ENCODE data around the gene SLC31A1. TPM values are rescaled to one million over a fixed set of nuclear protein-coding genes. Genes with fewer than 3 reads are reported as not detected.

SLC31A1 gene
- total RNA-seq, 1 donor from 2014 or later = 22.6 TPM

DNA sequence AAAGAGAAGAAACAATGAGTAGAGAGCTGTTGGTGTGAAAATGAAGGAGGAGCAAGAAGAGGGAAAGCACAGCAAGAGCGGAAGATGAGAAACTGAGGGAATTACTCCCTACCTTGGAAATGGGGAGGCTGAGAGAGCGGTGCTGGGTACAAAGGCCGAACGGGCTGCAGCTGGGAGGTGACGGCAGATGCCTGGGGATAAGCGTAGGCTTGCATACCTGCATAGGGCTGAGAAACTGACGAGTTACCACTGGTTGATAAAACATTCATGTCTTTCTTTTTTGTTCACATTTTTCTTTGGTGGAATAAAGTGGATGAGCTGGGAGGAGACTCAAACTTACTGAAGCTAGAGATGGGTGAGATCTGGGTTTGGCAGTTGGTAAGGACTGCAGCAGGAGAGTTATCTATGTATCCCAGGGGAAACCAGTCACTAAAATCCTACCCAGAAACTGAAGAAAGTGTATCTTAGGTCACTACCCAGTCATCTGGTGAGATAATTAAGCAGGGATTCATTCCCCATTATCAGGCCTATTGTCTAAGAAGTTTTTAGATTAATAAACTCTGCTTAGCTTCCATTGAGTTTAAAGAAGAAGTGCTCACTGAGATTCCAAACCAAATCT, 35.1 kb upstream of the SLC31A1 start:
- H3K27ac Mint-ChIP-seq = no peak overlapping the region

DNA sequence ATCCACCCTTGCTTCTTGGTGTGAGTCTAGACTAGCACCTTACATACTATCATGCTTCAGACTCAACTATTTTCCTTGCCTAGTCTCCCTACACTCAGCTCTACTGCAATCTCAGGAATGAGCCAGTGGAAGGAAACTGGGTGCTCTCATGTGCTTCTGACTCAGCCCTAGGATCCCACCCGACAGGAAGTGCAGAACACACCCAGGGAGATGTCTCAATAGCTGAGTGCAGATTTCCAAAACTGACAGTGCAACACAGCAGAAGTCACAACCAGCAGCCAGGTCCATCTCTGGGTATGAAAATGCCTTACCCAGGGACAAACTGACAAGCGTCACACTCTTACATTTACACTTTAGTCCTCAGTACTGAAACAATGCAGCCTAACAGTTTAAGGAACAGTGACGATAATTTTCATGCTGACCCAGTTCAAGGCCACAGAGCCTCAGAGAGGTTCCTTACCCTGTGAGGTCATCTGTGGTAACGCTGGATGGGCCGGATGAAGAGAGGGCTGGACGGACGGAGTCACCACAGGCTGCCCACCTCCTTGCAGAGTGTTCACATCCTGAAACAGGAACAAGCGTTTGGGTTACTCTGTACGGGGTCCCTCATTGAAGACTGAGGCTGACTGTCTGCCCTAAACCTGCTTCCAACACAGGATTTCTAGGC, 33.3 kb upstream of the SLC31A1 start:
- Mint-ChIP-seq H3K4me3 (no peak overlapping the region), H3K4me1 (no peaks in the 10 kb centered on the region), H3K27me3 (ENCODE audit: low read depth) (no peaks in the 10 kb centered on the region), H3K9me3 (no peaks in the 10 kb centered on the region), H3K36me3 (peaks cover 24% of the 10 kb centered on the region), H3K27ac (no peak overlapping the region)
- no peak for DNase-seq (ENCODE audit: low spot score in 2 of 2, unreplicated experiment in 2 of 2)
- TF ChIP-seq, protein P1, sequence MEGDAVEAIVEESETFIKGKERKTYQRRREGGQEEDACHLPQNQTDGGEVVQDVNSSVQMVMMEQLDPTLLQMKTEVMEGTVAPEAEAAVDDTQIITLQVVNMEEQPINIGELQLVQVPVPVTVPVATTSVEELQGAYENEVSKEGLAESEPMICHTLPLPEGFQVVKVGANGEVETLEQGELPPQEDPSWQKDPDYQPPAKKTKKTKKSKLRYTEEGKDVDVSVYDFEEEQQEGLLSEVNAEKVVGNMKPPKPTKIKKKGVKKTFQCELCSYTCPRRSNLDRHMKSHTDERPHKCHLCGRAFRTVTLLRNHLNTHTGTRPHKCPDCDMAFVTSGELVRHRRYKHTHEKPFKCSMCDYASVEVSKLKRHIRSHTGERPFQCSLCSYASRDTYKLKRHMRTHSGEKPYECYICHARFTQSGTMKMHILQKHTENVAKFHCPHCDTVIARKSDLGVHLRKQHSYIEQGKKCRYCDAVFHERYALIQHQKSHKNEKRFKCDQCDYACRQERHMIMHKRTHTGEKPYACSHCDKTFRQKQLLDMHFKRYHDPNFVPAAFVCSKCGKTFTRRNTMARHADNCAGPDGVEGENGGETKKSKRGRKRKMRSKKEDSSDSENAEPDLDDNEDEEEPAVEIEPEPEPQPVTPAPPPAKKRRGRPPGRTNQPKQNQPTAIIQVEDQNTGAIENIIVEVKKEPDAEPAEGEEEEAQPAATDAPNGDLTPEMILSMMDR (IDR thresholded peaks at IDR 0.05; ENCODE audit: unreplicated experiment) = no peak

More for the DNA sequence above, 35.1 kb upstream of the SLC31A1 start:
- TF ChIP-seq, protein P1 (IDR thresholded peaks at IDR 0.05; ENCODE audit: unreplicated experiment) = no peak
- Mint-ChIP-seq H3K36me3 (peaks cover 41% of the 10 kb centered on the region), H3K27me3 (ENCODE audit: low read depth) (no peaks in the 10 kb centered on the region), H3K4me1 (no peaks in the 10 kb centered on the region), H3K9me3 (no peaks in the 10 kb centered on the region), H3K4me3 (no peak overlapping the region)
- no peak for DNase-seq (ENCODE audit: low spot score in 2 of 2, unreplicated experiment in 2 of 2)

DNA sequence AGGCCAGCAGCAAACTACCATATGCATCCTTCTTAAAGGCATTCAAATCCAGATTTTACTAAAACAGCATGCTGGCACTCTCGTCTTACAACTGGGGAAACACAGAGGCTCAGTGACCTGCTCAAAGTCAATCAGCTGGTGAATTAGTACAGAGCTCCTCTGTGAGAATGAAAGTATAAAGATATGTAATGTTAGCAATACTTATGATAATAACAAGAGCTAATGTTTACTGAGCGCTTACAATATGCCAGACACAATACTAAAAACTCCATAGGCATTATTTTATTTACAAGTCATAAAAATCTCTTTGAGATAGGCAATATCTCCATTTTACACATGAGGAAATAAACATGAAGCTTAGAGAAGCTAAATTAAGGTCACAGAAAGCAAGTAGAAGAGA, 28.9 kb upstream of the SLC31A1 start:
- H3K4me1 Mint-ChIP-seq = no peaks in the 10 kb centered on the region
- no peak overlapping the region for H3K27ac Mint-ChIP-seq
- no peak overlapping the region for H3K4me3 Mint-ChIP-seq
- H3K27me3 Mint-ChIP-seq (ENCODE audit: low read depth) = no peaks in the 10 kb centered on the region
- TF ChIP-seq, protein P1 (IDR thresholded peaks at IDR 0.05; ENCODE audit: unreplicated experiment) = no peak
- DNase-seq (ENCODE audit: low spot score in 2 of 2, unreplicated experiment in 2 of 2) = no peak
- peaks cover 20% of the 10 kb centered on the region for H3K36me3 Mint-ChIP-seq
- no peaks in the 10 kb centered on the region for H3K9me3 Mint-ChIP-seq

DNA sequence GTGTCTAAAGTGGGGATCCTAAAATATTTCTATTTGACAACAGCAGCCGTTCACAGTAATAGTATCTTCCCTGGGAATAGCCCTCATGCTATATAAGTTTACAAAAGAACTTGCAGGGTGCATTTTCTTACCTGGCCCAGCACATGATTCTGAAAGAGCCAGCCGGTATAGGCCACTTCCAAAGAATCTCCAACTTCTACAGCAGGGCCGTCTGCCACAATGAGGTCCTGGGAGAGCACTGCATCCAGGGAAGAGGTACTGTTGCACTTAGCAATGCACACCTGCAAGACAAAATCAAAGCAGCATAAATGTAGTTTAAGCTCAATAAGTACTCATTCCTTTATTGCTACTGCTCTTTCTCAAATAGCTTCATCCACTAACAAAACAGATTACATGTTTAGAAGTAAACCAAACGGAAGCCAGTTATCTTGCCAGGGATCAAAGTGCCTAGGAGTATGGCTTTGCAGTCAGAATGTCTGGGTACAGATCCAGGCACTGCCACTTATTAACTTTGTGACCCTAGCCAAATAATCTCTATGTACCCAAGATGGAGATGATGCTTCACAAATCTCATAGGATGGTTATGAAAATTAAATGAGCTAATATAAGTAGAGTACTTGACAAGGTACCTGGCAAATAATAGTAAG, 21.5 kb upstream of the SLC31A1 start:
- Mint-ChIP-seq H3K4me3 (no peak overlapping the region), H3K4me1 (no peaks in the 10 kb centered on the region), H3K27me3 (ENCODE audit: low read depth) (no peaks in the 10 kb centered on the region), H3K27ac (no peak overlapping the region), H3K9me3 (no peaks in the 10 kb centered on the region), H3K36me3 (peaks cover 63% of the 10 kb centered on the region)
- no peak for DNase-seq (ENCODE audit: low spot score in 2 of 2, unreplicated experiment in 2 of 2)
- TF ChIP-seq, protein P1 (IDR thresholded peaks at IDR 0.05; ENCODE audit: unreplicated experiment) = no peak

DNA sequence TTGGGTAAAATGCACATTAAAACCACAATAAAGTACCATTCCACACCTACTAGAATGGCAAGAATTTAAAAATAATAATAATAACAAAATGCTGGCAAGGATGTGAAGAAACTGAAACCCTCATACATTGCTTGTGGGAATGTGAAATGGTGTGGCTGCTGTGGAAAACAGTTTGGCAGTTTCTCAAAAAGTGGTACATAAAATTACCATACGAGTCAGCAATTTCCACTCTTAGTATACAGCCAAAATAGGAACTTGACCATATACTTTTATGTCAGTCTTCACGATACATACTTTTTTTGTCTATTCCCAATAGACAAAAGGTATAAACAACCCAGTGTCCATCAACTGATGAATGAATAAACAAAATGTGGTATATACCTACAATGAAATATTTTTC, 15.9 kb upstream of the SLC31A1 start:
- no peak for DNase-seq (ENCODE audit: low spot score in 2 of 2, unreplicated experiment in 2 of 2)
- Mint-ChIP-seq H3K9me3 (no peaks in the 10 kb centered on the region), H3K4me1 (no peaks in the 10 kb centered on the region), H3K27ac (no peak overlapping the region), H3K36me3 (peaks cover 55% of the 10 kb centered on the region), H3K27me3 (ENCODE audit: low read depth) (no peaks in the 10 kb centered on the region), H3K4me3 (no peak overlapping the region)
- TF ChIP-seq, protein P1 (IDR thresholded peaks at IDR 0.05; ENCODE audit: unreplicated experiment) = no peak

Measured in mesothelial cell of epicardium (in vitro differentiated cells).